Upper lobe of right lung (tissue), 1 donor: ENCODE data around the gene POLR3B. TPM values are rescaled to one million over a fixed set of nuclear protein-coding genes. Genes with fewer than 3 reads are reported as not detected.

Source experiments
- ATAC-seq: fragments of 200-7000 bp; cut with Tn5 transposase; one replicate; pipeline ENCODE4 v1.9.1; 2020; ENCODE audit warnings: mild to moderate bottlenecking, moderate library complexity
- DNase-seq: peaks from one replicate; pipeline ENCODE4 v3.0.0-alpha.2; 2020
- H3K27ac ChIP-seq: fragments of 200-600 bp; one replicate; pipeline ENCODE4 v1.8.0; 2022
- H3K27me3 ChIP-seq: fragments of 200-600 bp; one replicate; pipeline ENCODE4 v1.8.0; 2022; ENCODE audit warnings: mild to moderate bottlenecking
- H3K36me3 ChIP-seq: fragments of 200-600 bp; one replicate; pipeline ENCODE4 v1.8.0; 2022
- H3K4me1 ChIP-seq: fragments of 200-600 bp; one replicate; pipeline ENCODE4 v1.8.0; 2022
- H3K4me3 ChIP-seq: fragments of 200-600 bp; one replicate; pipeline ENCODE4 v1.8.0; 2022; ENCODE audit warnings: mild to moderate bottlenecking
- H3K9me3 ChIP-seq: fragments of 200-600 bp; one replicate; pipeline ENCODE4 v1.8.0; 2022
- intact Hi-C: fragments of 100-400 bp; cut with DNase I; formaldehyde crosslinking; loops from one replicate; pipeline ENCODE4 v1.11.0; 2022
- total RNA-seq: library from RNA; stranded (reverse); fragmentation: NEBNext Ultra II Directional; extraction: Animal tissue kit (Norgen Biotek cat#: 25700); gene quantifications from one replicate; pipeline ENCODE4 v1.2.1, GENCODE V29; 2021
- TF ChIP-seq, protein P1 (sequence below): fragments of 200-600 bp; IDR thresholded peaks from one replicate; pipeline ENCODE4 v1.8.0; 2022; ENCODE audit warnings: antibody characterized with exemption
- donor health status: DM: no; HTN: yes; CAD: no; lungs with severe emphysema.

POLR3B gene
- total RNA-seq, 1 donor from 2014 or later: 11.3 TPM

DNA sequence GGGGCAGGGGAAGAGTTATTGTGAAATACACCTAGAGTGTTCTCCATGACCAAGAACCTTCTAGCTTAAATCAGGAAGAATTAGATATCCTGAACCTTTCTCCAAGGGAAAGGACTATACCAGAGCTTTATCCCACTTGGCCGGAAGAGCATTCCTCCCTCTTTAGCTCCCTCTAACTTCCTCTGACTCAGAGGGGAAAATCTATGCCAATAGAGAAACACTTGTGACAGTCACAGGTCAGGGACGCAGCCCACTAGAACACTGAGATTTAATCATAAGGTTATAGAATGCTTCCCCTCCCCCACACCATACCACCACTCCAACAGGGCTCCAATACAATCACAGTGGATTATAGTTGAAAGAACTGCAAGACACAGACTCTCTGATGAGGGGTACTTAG, 169.8 kb downstream of the POLR3B start:
- Histone ChIP-seq H3K4me1 (no peaks in the 10 kb centered on the region), H3K36me3 (no peaks in the 10 kb centered on the region), H3K9me3 (no peaks in the 10 kb centered on the region), H3K27me3 (no peaks in the 10 kb centered on the region), H3K4me3 (no peak overlapping the region), H3K27ac (no peak overlapping the region)
- TF ChIP-seq, protein P1, sequence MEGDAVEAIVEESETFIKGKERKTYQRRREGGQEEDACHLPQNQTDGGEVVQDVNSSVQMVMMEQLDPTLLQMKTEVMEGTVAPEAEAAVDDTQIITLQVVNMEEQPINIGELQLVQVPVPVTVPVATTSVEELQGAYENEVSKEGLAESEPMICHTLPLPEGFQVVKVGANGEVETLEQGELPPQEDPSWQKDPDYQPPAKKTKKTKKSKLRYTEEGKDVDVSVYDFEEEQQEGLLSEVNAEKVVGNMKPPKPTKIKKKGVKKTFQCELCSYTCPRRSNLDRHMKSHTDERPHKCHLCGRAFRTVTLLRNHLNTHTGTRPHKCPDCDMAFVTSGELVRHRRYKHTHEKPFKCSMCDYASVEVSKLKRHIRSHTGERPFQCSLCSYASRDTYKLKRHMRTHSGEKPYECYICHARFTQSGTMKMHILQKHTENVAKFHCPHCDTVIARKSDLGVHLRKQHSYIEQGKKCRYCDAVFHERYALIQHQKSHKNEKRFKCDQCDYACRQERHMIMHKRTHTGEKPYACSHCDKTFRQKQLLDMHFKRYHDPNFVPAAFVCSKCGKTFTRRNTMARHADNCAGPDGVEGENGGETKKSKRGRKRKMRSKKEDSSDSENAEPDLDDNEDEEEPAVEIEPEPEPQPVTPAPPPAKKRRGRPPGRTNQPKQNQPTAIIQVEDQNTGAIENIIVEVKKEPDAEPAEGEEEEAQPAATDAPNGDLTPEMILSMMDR: no peak
- ATAC-seq (no peak), DNase-seq (no peak)
- intact Hi-C loops: no loop called here

DNA sequence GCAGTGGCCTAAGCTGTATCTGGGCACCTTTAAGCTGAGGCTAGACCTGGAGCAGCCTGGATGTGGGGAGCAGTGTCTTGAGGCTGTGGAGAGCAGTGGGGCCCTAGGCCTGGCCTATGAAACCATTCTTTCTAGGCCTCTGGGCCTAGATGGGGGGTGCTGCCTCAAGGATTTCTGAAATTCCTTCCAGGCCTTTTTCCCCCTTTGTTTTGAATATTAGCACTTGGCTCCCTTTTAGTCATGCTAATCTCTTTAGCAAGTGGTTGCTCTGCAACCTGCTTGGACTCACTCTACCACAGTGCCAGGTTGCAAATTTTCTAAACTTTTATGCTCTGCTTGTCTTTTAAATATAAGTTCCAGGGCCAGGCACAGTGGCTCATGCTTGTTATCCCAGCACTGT, 183.7 kb downstream of the POLR3B start:
- TF ChIP-seq, protein P1: no peak
- peak; percentile 26 for ATAC-seq
- intact Hi-C loops: no loop called here
- Histone ChIP-seq H3K27me3 (no peaks in the 10 kb centered on the region), H3K4me1 (no peaks in the 10 kb centered on the region), H3K9me3 (no peaks in the 10 kb centered on the region), H3K27ac (no peak overlapping the region), H3K4me3 (no peak overlapping the region), H3K36me3 (no peaks in the 10 kb centered on the region)
- no peak for DNase-seq

GRCh38 chr12:106551410-106551809, 193.9 kb downstream of the POLR3B start:
- no peak overlapping the region for H3K27ac ChIP-seq
- H3K4me1 ChIP-seq: no peaks in the 10 kb centered on the region
- DNase-seq (no peak), ATAC-seq (no peak)
- no peaks in the 10 kb centered on the region for H3K9me3 ChIP-seq
- no peaks in the 10 kb centered on the region for H3K36me3 ChIP-seq
- intact Hi-C loops: no loop called here
- H3K27me3 ChIP-seq: no peaks in the 10 kb centered on the region
- H3K4me3 ChIP-seq: no peak overlapping the region
- TF ChIP-seq, protein P1: no peak

DNA sequence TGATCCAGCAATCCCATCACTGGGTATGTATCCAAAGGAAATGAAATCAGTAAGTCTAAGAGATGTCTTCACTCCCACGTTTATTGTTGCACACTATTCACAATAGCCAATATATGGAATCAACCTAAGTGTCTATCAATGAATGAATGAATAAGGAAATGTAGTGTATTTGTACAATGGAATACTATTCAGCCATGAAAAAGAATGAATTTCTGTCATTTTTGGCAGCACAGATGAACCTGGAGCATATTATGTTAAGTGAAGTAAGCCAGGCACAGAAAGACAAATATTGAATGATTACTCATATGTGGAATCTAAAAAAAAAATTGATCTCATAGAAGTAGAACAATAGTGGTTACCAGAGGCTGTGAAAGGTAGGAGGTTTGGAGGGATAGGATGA, 194.7 kb downstream of the POLR3B start:
- Histone ChIP-seq H3K36me3 (no peaks in the 10 kb centered on the region), H3K27ac (no peak overlapping the region), H3K27me3 (no peaks in the 10 kb centered on the region), H3K4me1 (no peaks in the 10 kb centered on the region), H3K4me3 (no peak overlapping the region), H3K9me3 (no peaks in the 10 kb centered on the region)
- no peak for ATAC-seq
- TF ChIP-seq, protein P1: no peak
- intact Hi-C loops: no loop called here
- no peak for DNase-seq

Other genes starting within 250 kb of the POLR3B start
- gene NUAK1, start 218.8 kb upstream of the POLR3B start, total RNA-seq: 40.8 TPM
- 40.3 TPM for gene CKAP4, start 109.7 kb upstream of the POLR3B start, total RNA-seq
- gene TCP11L2, start 55.0 kb upstream of the POLR3B start, total RNA-seq: 37.7 TPM
- gene RFX4, start 225.3 kb downstream of the POLR3B start, total RNA-seq: not detected